Measurements from ENCODE around the gene ADAMTS6. TPM values are rescaled to one million over a fixed set of nuclear protein-coding genes. Genes with fewer than 3 reads are reported as not detected.

ADAMTS6 gene
- polyA plus RNA-seq, 3 donors: 0.01 TPM; not detected in 2

GRCh38 chr5:65141493-65141892 lies 340.2 kb downstream of the ADAMTS6 start:
- Histone ChIP-seq H4K20me1 (ENCODE audit: insufficient read depth, low read length) (no peaks in the 10 kb centered on the region), H3K4me2 (replicated peaks; ENCODE audit: extremely low read depth, low read length, poor library complexity, severe bottlenecking) (no peak overlapping the region), H3K79me2 (ENCODE audit: insufficient read depth, low read length) (no peaks in the 10 kb centered on the region), H3K9ac (ENCODE audit: insufficient read depth, low read length, poor library complexity, severe bottlenecking) (no peak overlapping the region), H3K36me3 (replicated peaks in 1 of 2; ENCODE audit: control insufficient read depth in 1 of 2, insufficient read depth in 2 of 2, low read length in 2 of 2) (no peaks in the 10 kb centered on the region), H3K4me3 (replicated peaks in 1 of 3; ENCODE audit: low read depth in 2 of 3, low read length in 3 of 3) (no peak overlapping the region), H2AFZ (ENCODE audit: insufficient read depth, low read depth, low read length, poor library complexity, severe bottlenecking) (no peak overlapping the region), H3K9me3 (replicated peaks in 1 of 2; ENCODE audit: control insufficient read depth in 1 of 2, insufficient read depth in 1 of 2, low read length in 2 of 2) (no peaks in the 10 kb centered on the region), H3K4me1 (ENCODE audit: control insufficient read depth in 1 of 2, insufficient read depth in 2 of 2, low read length in 2 of 2) (no peaks in the 10 kb centered on the region), H3K27me3 (ENCODE audit: control insufficient read depth in 2 of 2, insufficient read depth in 2 of 2, low read length in 2 of 2) (no peaks in the 10 kb centered on the region), H3K27ac (ENCODE audit: low read depth in 1 of 2, low read length in 2 of 2) (no peak overlapping the region)
- DNase-seq: no peak
- H3K9me3 Mint-ChIP-seq: peaks cover 0 to 8% (median 5%) of the 10 kb centered on the region in 7 donors
- intact Hi-C loops (cut with micrococcal nuclease): no loop called here
- H3K4me3 Mint-ChIP-seq: no peak overlapping the region
- H3K36me3 Mint-ChIP-seq: no peaks in the 10 kb centered on the region
- H3K4me1 Mint-ChIP-seq: no peaks in the 10 kb centered on the region
- peaks cover 0 to 4% (median 2%) of the 10 kb centered on the region in 3 donors for H3K27me3 Mint-ChIP-seq (ENCODE audit: low read depth in 3 of 3)
- H3K27ac Mint-ChIP-seq: no peak overlapping the region
- no peak for TF ChIP-seq CTCF (IDR thresholded peaks at IDR 0.05)

- H3K9me3 Mint-ChIP-seq: peaks cover 0 to 11% (median 0%) of the 10 kb centered on the region in 7 donors
- H3K27ac Mint-ChIP-seq: no peak overlapping the region
- no peaks in the 10 kb centered on the region for H3K4me1 ChIP-seq (ENCODE audit: control insufficient read depth in 1 of 2, insufficient read depth in 2 of 2, low read length in 2 of 2)
- H3K36me3 ChIP-seq (replicated peaks in 1 of 2; ENCODE audit: control insufficient read depth in 1 of 2, insufficient read depth in 2 of 2, low read length in 2 of 2): no peaks in the 10 kb centered on the region
- no peak overlapping the region for H2AFZ ChIP-seq (ENCODE audit: insufficient read depth, low read depth, low read length, poor library complexity, severe bottlenecking)
- H3K27me3 Mint-ChIP-seq (ENCODE audit: low read depth in 3 of 3): peaks cover 0 to 4% (median 1%) of the 10 kb centered on the region in 3 donors
- H3K9me3 ChIP-seq (replicated peaks in 1 of 2; ENCODE audit: control insufficient read depth in 1 of 2, insufficient read depth in 1 of 2, low read length in 2 of 2): no peaks in the 10 kb centered on the region
- H3K4me1 Mint-ChIP-seq: no peaks in the 10 kb centered on the region
- H3K4me3 Mint-ChIP-seq: no peak overlapping the region
- intact Hi-C loops (cut with micrococcal nuclease): no loop called here
- H3K27ac ChIP-seq (ENCODE audit: low read depth in 1 of 2, low read length in 2 of 2): no peak overlapping the region
- H3K36me3 Mint-ChIP-seq: no peaks in the 10 kb centered on the region
- no peak overlapping the region for H3K4me3 ChIP-seq (replicated peaks in 1 of 3; ENCODE audit: low read depth in 2 of 3, low read length in 3 of 3)
- no peak for TF ChIP-seq CTCF (IDR thresholded peaks at IDR 0.05)
- no peaks in the 10 kb centered on the region for H3K27me3 ChIP-seq (ENCODE audit: control insufficient read depth in 2 of 2, insufficient read depth in 2 of 2, low read length in 2 of 2)
- no peaks in the 10 kb centered on the region for H4K20me1 ChIP-seq (ENCODE audit: insufficient read depth, low read length)
- H3K9ac ChIP-seq (ENCODE audit: insufficient read depth, low read length, poor library complexity, severe bottlenecking): no peak overlapping the region
- no peaks in the 10 kb centered on the region for H3K79me2 ChIP-seq (ENCODE audit: insufficient read depth, low read length)
- DNase-seq: no peak
- H3K4me2 ChIP-seq (replicated peaks; ENCODE audit: extremely low read depth, low read length, poor library complexity, severe bottlenecking): no peak overlapping the region
- 80% methylated on average over 2 of the region's 4 CpGs for WGBS (ENCODE audit: insufficient coverage)
Measured at GRCh38 chr5:65137631-65138030, 344.1 kb downstream of the ADAMTS6 start.

Measured in CD14-positive monocyte (primary cell).